ENCODE results near the gene PLTP.
A peak's percentile ranks its signal among the peaks of the same experiment; 100 is the strongest.
"Not testable (repeated sequence)": the region's sequence is repeated elsewhere in the genome, so short reads cannot be mapped to it uniquely, and the experiment has no call there.

Gene PLTP

DNA sequence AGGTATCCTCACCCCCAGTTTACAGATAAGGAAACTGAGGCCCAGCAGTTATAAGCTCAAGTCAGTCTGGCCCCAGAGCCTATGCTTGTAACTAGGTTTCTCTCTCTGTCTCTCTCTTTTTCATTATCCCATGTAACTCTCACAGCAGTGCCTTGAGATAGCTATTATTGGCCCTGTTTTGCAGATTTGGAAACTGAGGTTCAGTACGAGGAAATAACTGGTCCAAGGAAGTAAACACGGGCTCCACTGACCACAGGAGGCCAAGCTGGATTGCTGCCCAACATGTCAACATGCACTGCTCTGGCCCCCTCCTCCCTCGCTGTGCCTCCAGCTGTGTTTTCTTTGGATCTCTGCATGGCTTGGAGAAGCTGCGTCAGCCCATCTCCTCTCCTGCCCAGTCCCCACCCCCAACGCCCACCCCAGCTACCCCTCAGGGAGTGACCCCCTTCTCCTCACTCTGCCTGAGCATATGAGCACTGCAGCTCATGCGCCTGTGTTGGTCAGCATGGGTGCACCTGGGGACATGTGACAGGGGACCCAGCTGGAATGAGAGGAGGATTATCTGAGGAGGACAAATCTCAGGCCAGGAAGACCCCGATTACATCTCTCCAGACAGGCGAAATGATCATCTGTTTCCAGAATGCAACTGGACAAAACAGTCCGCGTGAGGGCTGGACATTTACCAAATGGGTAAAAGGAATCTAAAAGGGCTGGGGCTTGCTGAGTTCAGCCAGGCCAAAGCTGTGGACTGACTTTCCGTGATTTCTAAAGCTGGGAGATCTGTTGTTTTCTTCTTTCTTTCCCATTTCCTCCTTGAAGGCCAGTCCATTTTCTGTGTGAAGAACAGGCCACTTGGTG is 7.8 kb upstream of the PLTP start:
- no peak for DNase-seq

- DNase-seq: no peak
These were observed 7.0 kb upstream of the PLTP start for GRCh38 chr20:45918779-45919537.

DNA sequence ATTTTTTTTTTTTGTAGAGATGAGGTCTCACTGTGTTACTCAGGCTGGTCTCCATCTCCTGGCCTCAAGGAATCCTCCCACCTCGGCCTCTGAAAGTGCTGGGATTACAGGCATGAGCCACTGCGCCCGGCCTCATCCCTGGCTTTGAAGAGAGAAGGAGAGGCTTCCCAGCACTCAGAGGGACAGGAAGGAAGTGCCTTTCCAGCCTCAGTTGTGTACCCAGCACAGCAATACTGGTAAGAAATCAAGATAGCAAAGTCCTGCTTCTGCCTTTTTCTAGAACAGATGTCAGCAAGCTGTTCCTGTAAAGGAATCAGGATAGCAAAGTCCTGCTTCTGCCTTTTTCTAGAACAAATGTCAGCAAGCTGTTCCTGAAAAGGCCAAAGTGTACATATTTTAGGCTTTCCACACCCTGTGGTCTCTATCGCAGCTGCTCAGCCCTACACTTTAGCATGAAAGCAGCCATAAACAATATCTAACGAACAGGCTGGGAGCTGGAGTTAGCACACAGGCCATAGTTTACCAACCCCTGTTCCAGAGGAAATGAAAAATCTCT is 6.3 kb upstream of the PLTP start:
- no peak for DNase-seq

- no peak for DNase-seq
These were observed 5.8 kb upstream of the PLTP start for GRCh38 chr20:45917790-45918141.

- DNase-seq: no peak
These were observed 1.2 kb upstream of the PLTP start for GRCh38 chr20:45913116-45913515.

- no peak for DNase-seq
These were observed 358 bp upstream of the PLTP start for GRCh38 chr20:45912344-45912682.

DNA sequence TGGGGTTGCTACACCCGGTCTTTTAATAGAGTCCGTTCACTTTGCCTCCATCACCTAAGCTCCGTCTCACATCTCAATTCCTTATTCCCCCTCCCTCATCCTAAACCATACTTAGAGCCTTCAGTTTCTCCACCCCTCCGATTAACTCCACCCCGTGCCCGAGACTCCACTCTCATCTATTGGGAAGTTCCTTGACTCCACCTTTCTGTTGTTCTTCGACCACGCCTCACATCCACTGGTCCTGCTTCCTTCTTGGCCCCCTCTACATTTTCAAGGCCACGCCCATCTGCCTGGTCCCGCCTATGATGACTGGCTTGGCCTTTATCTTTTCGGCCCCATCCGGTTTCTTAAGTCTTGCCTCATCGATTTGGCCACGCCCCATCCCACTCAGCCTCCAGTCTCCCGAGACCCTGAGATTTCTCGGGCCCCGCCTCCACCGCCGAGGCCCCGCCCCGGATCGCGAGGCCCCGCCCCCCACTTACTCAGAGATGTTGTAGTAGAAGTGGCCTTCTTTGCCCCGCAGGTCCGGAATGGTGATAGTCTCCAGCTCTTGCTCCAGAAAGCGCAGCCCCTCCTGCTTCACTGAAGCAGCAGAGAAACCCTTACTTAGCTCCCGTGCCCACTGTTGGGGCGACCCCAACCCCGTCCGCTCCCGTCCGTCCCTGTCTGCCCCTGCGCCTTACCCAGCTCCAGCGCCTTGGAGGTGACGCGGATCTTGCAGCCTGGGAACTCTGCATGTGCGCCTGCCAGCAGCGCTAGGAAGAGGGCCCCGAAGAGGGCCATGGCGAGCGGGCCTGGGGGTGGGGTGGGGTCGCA is 1.1 kb downstream of the PLTP start:
- peak; percentile 100 for DNase-seq

DNA sequence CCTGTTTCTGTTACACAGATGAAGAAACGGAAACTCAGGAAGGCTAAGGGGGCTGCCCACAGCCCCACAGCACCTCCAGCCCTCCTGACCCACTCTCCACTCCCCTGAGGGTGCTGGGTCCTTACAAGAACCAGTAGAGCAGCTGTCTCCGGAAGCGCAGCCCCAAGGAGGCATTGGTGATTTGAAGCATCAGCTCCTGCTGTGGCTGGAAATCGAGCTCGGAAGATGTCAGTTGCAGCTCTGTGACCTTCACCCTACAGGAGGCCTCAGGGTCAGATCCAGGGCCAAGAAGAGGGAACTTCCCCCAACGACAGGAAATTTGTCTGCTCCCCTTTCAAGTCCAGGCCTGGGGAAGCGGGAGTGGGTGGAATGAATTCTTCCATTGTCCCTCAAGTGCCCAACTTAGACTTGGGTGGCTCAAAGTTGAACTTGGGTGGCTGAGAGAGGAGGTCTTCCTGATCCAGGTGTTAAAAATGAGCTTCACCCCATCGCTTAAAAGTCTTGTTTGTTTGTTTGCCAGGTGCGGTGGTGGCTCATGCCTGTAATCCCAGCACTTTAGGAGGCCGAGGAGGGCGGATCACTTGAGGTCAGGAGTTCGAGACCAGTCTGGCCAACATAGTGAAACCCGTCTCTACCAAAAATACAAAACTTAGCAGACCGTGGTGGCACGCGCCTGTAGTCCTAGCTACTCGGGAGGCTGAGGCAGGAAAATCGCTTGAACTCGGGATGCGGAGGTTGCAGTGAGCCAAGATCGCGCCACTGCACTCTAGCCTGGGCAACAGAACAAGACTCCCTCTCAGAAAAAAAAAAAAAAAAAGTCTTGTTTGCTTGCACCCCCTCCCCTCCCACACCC is 1.9 kb downstream of the PLTP start:
- no peak for DNase-seq

GRCh38 chr20:45909336-45909808 is 2.6 kb downstream of the PLTP start:
- no peak for DNase-seq

DNA sequence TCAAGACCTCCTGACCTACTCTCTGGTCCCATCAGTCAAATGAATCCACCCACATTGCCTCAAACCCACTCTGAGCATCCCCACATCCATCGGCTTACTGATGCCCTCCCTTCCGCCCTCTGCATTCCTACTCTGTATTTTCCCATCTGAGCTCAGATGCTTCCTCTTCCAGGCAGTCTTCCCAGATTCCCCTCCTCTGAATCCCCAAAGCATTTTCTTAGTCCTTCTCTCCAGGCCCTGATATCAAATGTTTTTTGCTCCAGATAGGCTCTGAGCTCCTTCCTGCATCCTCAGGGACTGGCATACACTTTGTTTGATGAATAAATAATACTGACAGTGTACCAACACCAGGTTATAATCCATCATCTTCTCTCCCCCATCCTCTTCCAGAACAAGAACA is 3.9 kb downstream of the PLTP start:
- DNase-seq: no peak

DNA sequence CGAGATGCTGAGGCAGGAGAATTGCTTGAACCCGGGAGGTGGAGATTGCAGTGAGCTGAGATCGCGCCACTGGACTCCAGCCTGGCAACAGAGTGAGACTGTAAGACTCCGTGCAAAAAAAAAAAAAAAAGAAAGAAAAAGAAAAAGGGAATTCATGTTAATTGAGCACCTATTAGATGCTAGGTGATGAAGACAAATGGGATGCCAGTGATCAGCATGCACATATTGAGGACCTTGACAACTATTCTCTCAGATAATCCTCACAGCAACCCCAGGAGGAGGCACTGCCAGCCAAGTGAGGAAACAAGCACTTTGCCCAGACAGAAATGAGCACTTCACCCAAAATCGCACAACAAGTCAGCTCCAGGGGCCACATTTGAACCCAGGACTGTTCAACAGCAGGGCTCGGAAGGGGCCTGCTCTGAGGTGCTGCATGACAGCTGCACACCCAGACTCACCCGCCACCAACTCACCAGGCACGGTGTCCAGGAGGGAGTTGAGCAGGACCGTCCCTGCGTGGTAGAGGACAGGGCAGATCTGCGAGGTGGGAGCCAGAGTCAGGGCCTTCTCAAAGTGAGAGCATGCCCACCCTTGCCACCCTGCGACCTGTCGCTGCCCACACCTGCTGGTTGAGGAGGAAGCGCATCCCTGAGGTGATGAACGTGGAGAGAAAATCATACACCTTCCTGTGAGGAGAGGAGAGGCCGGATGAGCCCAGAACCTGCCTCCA is 4.6 kb downstream of the PLTP start:
- no peak for DNase-seq

- no peak for DNase-seq
These were observed 6.4 kb downstream of the PLTP start for GRCh38 chr20:45905505-45906079.

- no peak for DNase-seq
These were observed 7.1 kb downstream of the PLTP start for GRCh38 chr20:45904583-45905504.

GRCh38 chr20:45902199-45902701 is 9.7 kb downstream of the PLTP start:
- no peak for DNase-seq

DNA sequence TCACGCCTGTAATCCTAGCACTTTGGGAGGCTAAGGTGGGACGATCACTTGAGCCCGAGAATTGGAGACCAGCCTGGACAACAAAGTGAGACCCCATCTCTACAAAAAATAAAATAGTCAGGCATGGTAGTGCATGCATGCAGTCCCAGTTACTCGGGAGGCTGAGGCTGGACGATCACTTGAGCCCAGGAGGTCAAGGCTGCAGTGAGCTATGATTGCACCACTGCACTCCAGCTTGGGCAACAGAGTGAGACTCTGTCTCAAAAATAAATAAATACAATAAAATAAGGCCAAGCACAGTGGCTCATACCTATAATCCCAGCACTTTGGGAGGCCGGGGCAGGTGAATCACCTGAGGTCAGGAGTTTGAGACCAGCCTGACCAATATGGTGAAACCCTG is 10.6 kb downstream of the PLTP start:
- not testable (repeated sequence) for DNase-seq

- DNase-seq: no peak
These were observed 12.7 kb downstream of the PLTP start for GRCh38 chr20:45899046-45899835.

GRCh38 chr20:45898285-45898684 is 13.7 kb downstream of the PLTP start:
- DNase-seq: no peak

- DNase-seq: no peak
These were observed 14.3 kb downstream of the PLTP start for GRCh38 chr20:45897692-45898091.

- no peak for DNase-seq
These were observed 14.7 kb downstream of the PLTP start for GRCh38 chr20:45897289-45897688.
